Hepatocyte (in vitro differentiated cells): Measurements from ENCODE around the gene HBB.

Source experiments
- EZH2phosphoT487 ChIP-seq: fragments of 200-600 bp; sonication (generic); IDR thresholded peaks from one replicate; pipeline ENCODE4 v1.6.1; 2018; ENCODE audit warnings: antibody characterized with exemption, mild to moderate bottlenecking, low read depth, moderate library complexity; ENCODE audit not compliant: unreplicated experiment, severe bottlenecking
- TF ChIP-seq, protein P1 (sequence below): fragments of 200-600 bp; sonication (generic); IDR thresholded peaks from 2 replicates; pipeline ENCODE4 v1.5.1; 2016; ENCODE audit warnings: antibody characterized with exemption, mild to moderate bottlenecking; ENCODE audit not compliant: poor library complexity

DNA sequence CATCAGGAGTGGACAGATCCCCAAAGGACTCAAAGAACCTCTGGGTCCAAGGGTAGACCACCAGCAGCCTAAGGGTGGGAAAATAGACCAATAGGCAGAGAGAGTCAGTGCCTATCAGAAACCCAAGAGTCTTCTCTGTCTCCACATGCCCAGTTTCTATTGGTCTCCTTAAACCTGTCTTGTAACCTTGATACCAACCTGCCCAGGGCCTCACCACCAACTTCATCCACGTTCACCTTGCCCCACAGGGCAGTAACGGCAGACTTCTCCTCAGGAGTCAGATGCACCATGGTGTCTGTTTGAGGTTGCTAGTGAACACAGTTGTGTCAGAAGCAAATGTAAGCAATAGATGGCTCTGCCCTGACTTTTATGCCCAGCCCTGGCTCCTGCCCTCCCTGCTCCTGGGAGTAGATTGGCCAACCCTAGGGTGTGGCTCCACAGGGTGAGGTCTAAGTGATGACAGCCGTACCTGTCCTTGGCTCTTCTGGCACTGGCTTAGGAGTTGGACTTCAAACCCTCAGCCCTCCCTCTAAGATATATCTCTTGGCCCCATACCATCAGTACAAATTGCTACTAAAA is at the start of gene HBB:
- no peak for TF ChIP-seq EZH2phosphoT487
- TF ChIP-seq, protein P1, sequence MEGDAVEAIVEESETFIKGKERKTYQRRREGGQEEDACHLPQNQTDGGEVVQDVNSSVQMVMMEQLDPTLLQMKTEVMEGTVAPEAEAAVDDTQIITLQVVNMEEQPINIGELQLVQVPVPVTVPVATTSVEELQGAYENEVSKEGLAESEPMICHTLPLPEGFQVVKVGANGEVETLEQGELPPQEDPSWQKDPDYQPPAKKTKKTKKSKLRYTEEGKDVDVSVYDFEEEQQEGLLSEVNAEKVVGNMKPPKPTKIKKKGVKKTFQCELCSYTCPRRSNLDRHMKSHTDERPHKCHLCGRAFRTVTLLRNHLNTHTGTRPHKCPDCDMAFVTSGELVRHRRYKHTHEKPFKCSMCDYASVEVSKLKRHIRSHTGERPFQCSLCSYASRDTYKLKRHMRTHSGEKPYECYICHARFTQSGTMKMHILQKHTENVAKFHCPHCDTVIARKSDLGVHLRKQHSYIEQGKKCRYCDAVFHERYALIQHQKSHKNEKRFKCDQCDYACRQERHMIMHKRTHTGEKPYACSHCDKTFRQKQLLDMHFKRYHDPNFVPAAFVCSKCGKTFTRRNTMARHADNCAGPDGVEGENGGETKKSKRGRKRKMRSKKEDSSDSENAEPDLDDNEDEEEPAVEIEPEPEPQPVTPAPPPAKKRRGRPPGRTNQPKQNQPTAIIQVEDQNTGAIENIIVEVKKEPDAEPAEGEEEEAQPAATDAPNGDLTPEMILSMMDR, result no peak
